GM18951 (cell line): ENCODE results near the gene ECT2L.

Experiments
- POLR2A ChIP-seq: IDR thresholded peaks from 4 replicates; pipeline ENCODE4 v1.6.1; 2011; ENCODE audit warnings: mild to moderate bottlenecking; ENCODE audit not compliant: insufficient read length, insufficient read depth; ENCODE audit errors: extremely low read depth
- in situ Hi-C: fragments of 300-500 bp; cut with MboI; formaldehyde crosslinking; loops from one replicate; pipeline ENCODE4 v1.12.0; 2022; ENCODE audit warnings: low sequenced_read_pairs, mixed read lengths, inconsistent platforms; ENCODE audit not compliant: unreplicated experiment

The ECT2L gene

GRCh38 chr6:138795809-138796603 lies at the start of gene ECT2L:
TSS of gene ECT2L (plus strand) at chr6:138796087. CDS start at chr6:138813275, 17,188 bp downstream.
- TF ChIP-seq POLR2A, result no peak
- in situ Hi-C loops, result no loop called here

DNA sequence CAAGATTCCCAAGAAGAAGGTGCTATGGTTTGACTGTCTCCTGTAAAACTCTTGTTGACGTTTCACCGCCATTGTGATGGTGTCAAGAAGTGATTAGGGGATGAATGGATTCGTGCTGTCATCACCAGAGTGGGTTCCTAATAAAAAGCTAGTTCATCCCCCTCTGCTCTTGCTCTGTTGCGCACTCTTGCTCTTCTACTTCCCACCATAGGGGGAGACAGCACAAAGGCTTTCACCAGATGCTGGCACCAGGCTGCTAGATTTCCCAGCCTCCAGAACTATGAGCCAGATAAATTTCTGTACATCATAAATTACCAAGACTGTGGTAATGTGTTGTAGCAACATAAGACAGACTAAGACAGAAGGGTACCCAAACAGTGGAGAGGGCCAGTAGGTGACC lies 43.9 kb upstream of the ECT2L start:
- in situ Hi-C loops, result no loop called here
- TF ChIP-seq POLR2A, result no peak

GRCh38 chr6:138757136-138757535 lies 38.8 kb upstream of the ECT2L start:
- no peak for TF ChIP-seq POLR2A
- in situ Hi-C loops, result no loop called here

GRCh38 chr6:138765896-138766655 lies 29.8 kb upstream of the ECT2L start:
- in situ Hi-C loops, result loop anchor here (5.0 kb wide), 1 partner anchor 179 kb away; no protein-coding TSS in a partner anchor
- TF ChIP-seq POLR2A, result no peak

- TF ChIP-seq POLR2A, result no peak
- in situ Hi-C loops, result loop anchor here (5.0 kb wide), 1 partner anchor 182 kb away; no protein-coding TSS in a partner anchor
Measured at GRCh38 chr6:138769102-138769676, 26.7 kb upstream of the ECT2L start.

GRCh38 chr6:138772596-138773176 lies 23.2 kb upstream of the ECT2L start:
- in situ Hi-C loops, result no loop called here
- no peak for TF ChIP-seq POLR2A

- peak; percentile 55 for TF ChIP-seq POLR2A
- in situ Hi-C loops, result no loop called here
Measured at GRCh38 chr6:138773177-138774091, 22.5 kb upstream of the ECT2L start, which contains the start of gene CCDC28A. TSS of gene CCDC28A (plus strand) at chr6:138773769. CDS start at chr6:138776121, 2,352 bp downstream.

- in situ Hi-C loops, result no loop called here
- TF ChIP-seq POLR2A, result no peak
Measured at GRCh38 chr6:138774370-138774769, 21.5 kb upstream of the ECT2L start.

GRCh38 chr6:138776659-138777058 lies 19.2 kb upstream of the ECT2L start:
- in situ Hi-C loops, result no loop called here
- TF ChIP-seq POLR2A, result no peak

DNA sequence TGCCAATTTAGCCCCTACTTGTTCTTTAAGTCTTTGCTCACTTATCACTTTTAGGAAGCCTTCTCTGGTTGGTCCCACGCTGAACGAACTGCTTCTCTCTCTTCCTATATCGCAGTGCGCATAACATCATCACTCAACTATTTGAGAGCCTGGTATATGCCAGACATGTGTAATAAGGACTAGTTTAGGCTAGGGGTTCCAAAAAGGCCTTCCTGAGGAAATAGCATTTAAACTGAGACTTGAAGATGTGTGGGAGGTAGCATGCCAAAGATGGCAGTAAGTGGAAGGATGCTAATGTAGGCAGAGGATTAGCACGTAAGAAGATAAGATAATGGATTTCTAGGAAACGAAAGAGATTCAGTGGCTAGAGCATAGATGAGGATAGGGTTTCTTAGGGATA lies 17.6 kb upstream of the ECT2L start:
- in situ Hi-C loops, result no loop called here

DNA sequence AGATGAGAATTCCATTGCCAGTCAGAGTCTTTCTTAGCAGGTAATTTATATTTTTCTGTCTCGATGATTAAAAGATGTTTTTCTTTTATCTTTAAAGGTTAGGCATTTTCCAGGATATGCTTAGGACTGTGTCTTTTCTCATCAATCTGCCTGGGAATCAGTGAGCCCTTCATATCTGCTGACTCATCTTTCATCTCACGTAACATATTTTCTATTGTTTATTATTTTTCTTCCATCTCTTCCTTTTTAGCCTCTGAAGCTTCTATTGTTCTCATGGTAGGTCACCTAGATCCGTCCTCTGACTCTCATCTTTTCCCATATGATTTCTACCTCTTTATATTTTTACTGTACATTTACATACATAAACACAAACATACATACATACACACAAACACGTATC lies 13.6 kb upstream of the ECT2L start:
- in situ Hi-C loops, result no loop called here
- no peak for TF ChIP-seq POLR2A

More for the DNA sequence above, 17.6 kb upstream of the ECT2L start:
- no peak for TF ChIP-seq POLR2A

- no peak for TF ChIP-seq POLR2A
- in situ Hi-C loops, result no loop called here
Measured at GRCh38 chr6:138785079-138785478, 10.8 kb upstream of the ECT2L start.
